OCI-LY1 (cell line): ENCODE data around the gene TXNDC2.
"Not testable (repeated sequence)": the region's sequence is repeated elsewhere in the genome, so short reads cannot be mapped to it uniquely, and the experiment has no call there.

Experiments
- CTCF ChIP-seq: fragments of 200-600 bp; sonication (generic), shearing (Covaris generic); IDR thresholded peaks from 2 replicates; pipeline ENCODE4 v1.5.1; 2017; ENCODE audit warnings: mild to moderate bottlenecking, antibody characterized with exemption, low read length, moderate library complexity, mixed read lengths
- EZH2 ChIP-seq: fragments of 200-600 bp; sonication (generic), shearing (Covaris generic); IDR thresholded peaks from 2 replicates; pipeline ENCODE4 v1.8.0; 2017; ENCODE audit warnings: borderline replicate concordance, mixed run types, mild to moderate bottlenecking, antibody characterized with exemption, low read length, moderate library complexity, mixed read lengths

GRCh38 chr18:9857479-9857998, 28.2 kb upstream of the TXNDC2 start:
- TF ChIP-seq CTCF, EZH2: not testable (repeated sequence)
